PC-9 (cell line): ENCODE results near the gene PRPF8.

ENCODE experiments used
- CTCF ChIP-seq: fragments of 200-600 bp; sonication (generic); conservative IDR thresholded peaks from 2 replicates; pipeline ENCODE4 v1.6.1; 2017; ENCODE audit warnings: mixed run types, antibody characterized with exemption, mild to moderate bottlenecking, moderate library complexity
- EZH2 ChIP-seq: fragments of 200-600 bp; sonication (generic); IDR thresholded peaks from 2 replicates; pipeline ENCODE4 v1.8.0; 2017; ENCODE audit warnings: antibody characterized with exemption, low read depth

DNA sequence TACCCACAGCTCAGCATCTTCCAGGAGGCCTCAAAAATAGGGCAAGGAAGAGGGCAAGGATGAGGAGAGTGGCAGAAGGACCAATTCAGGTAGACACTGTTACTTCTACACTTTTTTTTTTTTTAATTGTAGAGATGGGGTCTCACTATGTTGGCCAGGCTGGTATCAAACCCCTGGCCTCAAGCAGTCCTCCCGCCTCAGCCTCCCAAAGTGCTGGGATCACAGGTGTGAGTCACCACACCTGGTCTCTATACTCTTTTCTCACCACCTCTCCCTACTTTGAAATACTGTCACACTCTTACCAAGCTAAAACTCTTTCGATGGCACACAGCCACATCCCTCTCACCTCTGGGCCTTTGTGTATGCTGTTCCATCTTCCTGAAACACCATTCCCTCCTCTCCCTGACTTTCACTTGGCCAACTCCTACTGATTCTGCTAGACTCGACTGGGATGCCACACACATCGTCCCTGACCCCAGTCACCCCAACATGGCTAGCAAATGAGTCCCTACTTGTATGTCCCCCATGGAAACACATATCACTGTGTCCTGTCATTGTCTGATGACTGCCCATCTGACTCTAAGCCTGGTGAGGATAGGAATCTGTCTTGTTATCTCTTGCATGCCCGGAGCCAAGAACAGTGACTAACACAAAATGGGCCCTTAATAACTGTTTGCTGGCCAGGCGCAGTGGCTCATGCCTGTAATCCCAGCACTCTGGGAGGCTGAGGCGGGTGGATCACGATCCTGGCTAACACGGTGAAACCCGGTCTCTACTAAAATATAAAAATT lies 48.8 kb downstream of the PRPF8 start:
- TF ChIP-seq CTCF (no peak), EZH2 (no peak)
